Hepatocyte (in vitro differentiated cells): ENCODE measurements around the gene ESR1. TPM values are rescaled to one million over a fixed set of nuclear protein-coding genes. Genes with fewer than 3 reads are reported as not detected.

Experiments
- DNase-seq: peaks from one replicate; pipeline ENCODE4 v3.0.0-alpha.2; 2016; ENCODE audit warnings: low spot score
- H2AFZ ChIP-seq: fragments of 200-600 bp; sonication (generic); 2 replicates; pipeline ENCODE4 v1.6.0; 2016; ENCODE audit warnings: antibody characterized with exemption, mild to moderate bottlenecking
- H3K27ac ChIP-seq: fragments of 200-600 bp; sonication (generic); 2 replicates; pipeline ENCODE4 v1.5.1; 2016; ENCODE audit warnings: mild to moderate bottlenecking
- H3K27me3 ChIP-seq: fragments of 200-600 bp; sonication (generic); 2 replicates; pipeline ENCODE4 v1.6.1; 2016
- H3K36me3 ChIP-seq: fragments of 200-600 bp; sonication (generic); replicated peaks from 2 replicates; pipeline ENCODE4 v1.5.1; 2016; ENCODE audit warnings: low read depth; ENCODE audit not compliant: insufficient read depth
- H3K4me1 ChIP-seq: fragments of 200-600 bp; sonication (generic); 2 replicates; pipeline ENCODE4 v1.5.1; 2016; ENCODE audit warnings: mild to moderate bottlenecking, moderate library complexity; ENCODE audit not compliant: insufficient read depth
- H3K4me2 ChIP-seq: fragments of 200-600 bp; sonication (generic); 2 replicates; pipeline ENCODE4 v1.6.0; 2016
- H3K4me3 ChIP-seq: fragments of 200-600 bp; sonication (generic); 2 replicates; pipeline ENCODE4 v1.5.1; 2016; ENCODE audit warnings: mild to moderate bottlenecking
- H3K79me2 ChIP-seq: fragments of 200-600 bp; sonication (generic); 2 replicates; pipeline ENCODE4 v1.6.0; 2017; ENCODE audit warnings: mild to moderate bottlenecking
- H3K9me2 ChIP-seq: fragments of 200-600 bp; sonication (generic); replicated peaks from 2 replicates; pipeline ENCODE4 v1.6.0; 2017; ENCODE audit warnings: mild to moderate bottlenecking; ENCODE audit not compliant: insufficient read depth
- H3K9me3 ChIP-seq: fragments of 200-600 bp; sonication (generic); 2 replicates; pipeline ENCODE4 v1.5.1; 2016; ENCODE audit warnings: low read depth, mild to moderate bottlenecking
- H4K20me1 ChIP-seq: fragments of 200-600 bp; sonication (generic); 2 replicates; pipeline ENCODE4 v1.6.0; 2016; ENCODE audit warnings: mild to moderate bottlenecking; ENCODE audit not compliant: insufficient read depth, poor library complexity, severe bottlenecking
- EZH2 ChIP-seq: fragments of 200-600 bp; sonication (generic); IDR thresholded peaks from 2 replicates; pipeline ENCODE4 v1.6.1; 2016; ENCODE audit warnings: antibody characterized with exemption, mild to moderate bottlenecking, borderline replicate concordance
- EZH2phosphoT487 ChIP-seq: fragments of 200-600 bp; sonication (generic); IDR thresholded peaks from one replicate; pipeline ENCODE4 v1.6.1; 2018; ENCODE audit warnings: antibody characterized with exemption, mild to moderate bottlenecking, low read depth, moderate library complexity; ENCODE audit not compliant: unreplicated experiment, severe bottlenecking
- WGBS: methylation state at CpG from one replicate; pipeline ENCODE4 v1.1.6; 2016; ENCODE audit warnings: low lambda C conversion rate; ENCODE audit errors: missing lambda C conversion rate; 5-methylcytosine and 5-hydroxymethylcytosine counted together
- polyA plus RNA-seq: library from polyadenylated mRNA; unstranded; fragments of >200 nt; fragmentation: Nextera tagmentation; extraction: Ambion mirVana; gene quantifications from 2 replicates; pipeline ENCODE4 v1.2.1, GENCODE V29; 2016
- total RNA-seq: library from RNA; depleted of rRNA; stranded (reverse); fragments of >200 nt; gene quantifications from 2 replicates; pipeline ENCODE4 v1.2.3, GENCODE V29; 2014
- TF ChIP-seq, protein P1 (sequence below): fragments of 200-600 bp; sonication (generic); IDR thresholded peaks from 2 replicates; pipeline ENCODE4 v1.5.1; 2016; ENCODE audit warnings: antibody characterized with exemption, mild to moderate bottlenecking; ENCODE audit not compliant: poor library complexity

ESR1 gene
- total and polyA plus RNA-seq, 2 experiments from 2014 or later = 0.07 TPM; not detected in 1

DNA sequence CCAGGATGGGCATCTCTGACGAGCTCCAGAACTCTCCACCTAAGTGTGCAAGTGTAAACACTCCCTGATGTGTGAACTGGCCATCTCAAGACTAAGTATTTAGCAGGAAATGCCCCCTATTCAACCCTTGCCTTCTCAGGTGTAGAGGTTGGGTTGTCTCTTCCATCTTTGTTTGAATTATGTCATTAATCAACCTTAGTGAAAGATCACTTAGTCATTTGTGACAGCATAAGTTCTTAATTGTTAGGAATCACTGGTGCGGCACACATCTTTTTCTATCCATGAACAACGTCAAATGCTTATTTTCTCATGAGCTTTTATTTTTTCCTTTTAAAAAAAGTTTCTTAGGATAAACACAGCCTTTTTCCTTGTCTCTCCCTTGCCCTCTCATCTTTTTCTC is 151.6 kb downstream of the ESR1 start:
- no peak for TF ChIP-seq EZH2phosphoT487
- TF ChIP-seq, protein P1, sequence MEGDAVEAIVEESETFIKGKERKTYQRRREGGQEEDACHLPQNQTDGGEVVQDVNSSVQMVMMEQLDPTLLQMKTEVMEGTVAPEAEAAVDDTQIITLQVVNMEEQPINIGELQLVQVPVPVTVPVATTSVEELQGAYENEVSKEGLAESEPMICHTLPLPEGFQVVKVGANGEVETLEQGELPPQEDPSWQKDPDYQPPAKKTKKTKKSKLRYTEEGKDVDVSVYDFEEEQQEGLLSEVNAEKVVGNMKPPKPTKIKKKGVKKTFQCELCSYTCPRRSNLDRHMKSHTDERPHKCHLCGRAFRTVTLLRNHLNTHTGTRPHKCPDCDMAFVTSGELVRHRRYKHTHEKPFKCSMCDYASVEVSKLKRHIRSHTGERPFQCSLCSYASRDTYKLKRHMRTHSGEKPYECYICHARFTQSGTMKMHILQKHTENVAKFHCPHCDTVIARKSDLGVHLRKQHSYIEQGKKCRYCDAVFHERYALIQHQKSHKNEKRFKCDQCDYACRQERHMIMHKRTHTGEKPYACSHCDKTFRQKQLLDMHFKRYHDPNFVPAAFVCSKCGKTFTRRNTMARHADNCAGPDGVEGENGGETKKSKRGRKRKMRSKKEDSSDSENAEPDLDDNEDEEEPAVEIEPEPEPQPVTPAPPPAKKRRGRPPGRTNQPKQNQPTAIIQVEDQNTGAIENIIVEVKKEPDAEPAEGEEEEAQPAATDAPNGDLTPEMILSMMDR = no peak
- no peak for TF ChIP-seq EZH2
- H2AFZ ChIP-seq = no peak overlapping the region

DNA sequence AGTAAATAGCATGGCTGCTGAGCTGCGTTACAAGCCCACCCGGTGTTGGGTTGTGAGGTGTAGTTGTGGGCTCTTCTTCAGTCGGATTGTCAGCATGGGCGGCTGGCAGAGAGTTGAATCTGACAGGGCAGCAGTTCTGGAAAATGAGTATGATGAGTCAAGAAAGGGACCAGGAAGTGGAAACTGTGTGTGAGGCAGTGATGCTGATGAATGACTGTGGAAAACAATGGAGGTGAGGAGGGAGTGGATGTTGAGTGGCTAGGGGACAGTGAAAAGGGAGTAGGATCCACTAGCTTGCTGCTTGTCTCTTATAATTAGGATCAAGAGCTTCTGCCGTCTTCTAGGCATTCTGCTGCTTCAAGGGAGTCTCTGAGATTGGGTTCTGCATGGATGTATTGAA is 154.3 kb downstream of the ESR1 start:
- Histone ChIP-seq H3K4me3 (no peak overlapping the region), H3K36me3 (no peaks in the 10 kb centered on the region)
- WGBS = 67% methylated on average over 5 of the region's 5 CpGs

More for the DNA sequence above, 151.6 kb downstream of the ESR1 start:
- Histone ChIP-seq H3K4me2 (no peak overlapping the region), H3K27ac (no peak overlapping the region), H3K27me3 (no peaks in the 10 kb centered on the region), H4K20me1 (no peaks in the 10 kb centered on the region), H3K4me1 (no peaks in the 10 kb centered on the region), H3K9me2 (no peaks in the 10 kb centered on the region), H3K36me3 (no peaks in the 10 kb centered on the region), H3K9me3 (no peaks in the 10 kb centered on the region), H3K79me2 (no peaks in the 10 kb centered on the region), H3K4me3 (no peak overlapping the region)
- WGBS = 76% methylated on average over 3 of the region's 3 CpGs
- no peak for DNase-seq

DNA sequence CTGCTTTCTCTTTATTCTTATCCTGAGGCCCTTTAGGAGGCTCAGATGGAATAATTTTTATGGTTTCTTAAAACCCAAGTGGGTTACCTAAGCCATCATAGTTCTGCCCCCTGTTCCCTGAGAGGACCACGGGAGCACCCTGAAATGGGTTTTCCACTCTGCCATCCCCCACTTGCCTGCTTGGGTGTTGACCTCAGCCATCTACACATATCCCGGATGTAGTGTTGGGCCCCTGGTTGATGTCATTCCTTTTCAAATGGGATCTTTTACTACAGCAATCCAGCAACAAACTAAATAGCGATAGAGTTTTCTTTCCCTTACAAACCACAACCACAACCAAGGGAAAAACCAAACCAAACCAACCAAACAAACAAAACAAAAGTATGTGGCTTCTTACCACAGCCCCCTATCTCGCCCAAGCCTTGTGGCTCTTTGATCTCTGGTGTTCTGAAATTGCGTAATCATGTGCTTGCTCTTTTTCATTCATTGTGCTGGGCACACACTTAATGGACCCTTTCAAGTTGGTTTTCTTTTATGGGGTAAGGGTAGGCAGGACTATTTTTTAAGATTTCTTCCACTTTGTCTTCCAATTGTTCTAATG is 154.9 kb downstream of the ESR1 start:
- H3K79me2 ChIP-seq = no peaks in the 10 kb centered on the region
- 84% methylated on average over 5 of the region's 5 CpGs for WGBS

More for the DNA sequence above, 154.3 kb downstream of the ESR1 start:
- Histone ChIP-seq H3K9me3 (no peaks in the 10 kb centered on the region), H3K9me2 (no peaks in the 10 kb centered on the region), H3K27ac (no peak overlapping the region), H4K20me1 (no peaks in the 10 kb centered on the region), H3K4me2 (no peak overlapping the region), H3K4me1 (no peaks in the 10 kb centered on the region), H3K27me3 (no peaks in the 10 kb centered on the region), H3K79me2 (no peaks in the 10 kb centered on the region), H2AFZ (no peak overlapping the region)
- DNase-seq = no peak
- TF ChIP-seq, protein P1 = no peak
- TF ChIP-seq EZH2phosphoT487 = no peak

More for the DNA sequence above, 154.9 kb downstream of the ESR1 start:
- no peak for DNase-seq
- no peaks in the 10 kb centered on the region for H3K9me2 ChIP-seq
- H3K9me3 ChIP-seq = no peaks in the 10 kb centered on the region
- no peak overlapping the region for H3K27ac ChIP-seq
- H3K4me1 ChIP-seq = no peaks in the 10 kb centered on the region
- H4K20me1 ChIP-seq = no peaks in the 10 kb centered on the region
- no peak for TF ChIP-seq EZH2
- TF ChIP-seq, protein P1 = no peak
- TF ChIP-seq EZH2phosphoT487 = no peak
- H3K4me3 ChIP-seq = no peak overlapping the region
- H2AFZ ChIP-seq = no peak overlapping the region
- H3K36me3 ChIP-seq = no peaks in the 10 kb centered on the region
- H3K27me3 ChIP-seq = no peaks in the 10 kb centered on the region
- H3K4me2 ChIP-seq = no peak overlapping the region
